Skeletal muscle satellite cell (primary cell): ENCODE data around the gene HOXA5.

Experiments used
- H3K27me3 ChIP-seq: 2 replicates; pipeline ENCODE4 v1.7.0; 2013; ENCODE audit warnings: low read length; ENCODE audit not compliant: control insufficient read depth, insufficient read depth
- H3K36me3 ChIP-seq: 2 replicates; pipeline ENCODE4 v1.7.0; 2013; ENCODE audit warnings: mild to moderate bottlenecking, control low read depth, low read length; ENCODE audit not compliant: insufficient read depth
- H3K4me1 ChIP-seq: 2 replicates; pipeline ENCODE4 v1.7.0; 2013; ENCODE audit warnings: low read length; ENCODE audit not compliant: control insufficient read depth, insufficient read depth
- H3K4me2 ChIP-seq: 2 replicates; pipeline ENCODE4 v1.7.0; 2013; ENCODE audit warnings: mild to moderate bottlenecking, low read length
- H3K4me3 ChIP-seq: 2 replicates; pipeline ENCODE4 v1.7.0; 2013; ENCODE audit warnings: low read length
- H3K9ac ChIP-seq: 2 replicates; pipeline ENCODE4 v1.7.0; 2013; ENCODE audit warnings: mild to moderate bottlenecking, low read depth, low read length, moderate library complexity
- H3K9me3 ChIP-seq: replicated peaks from 2 replicates; pipeline ENCODE4 v1.7.0; 2013; ENCODE audit warnings: mild to moderate bottlenecking, control low read depth, low read length

Gene HOXA5

DNA sequence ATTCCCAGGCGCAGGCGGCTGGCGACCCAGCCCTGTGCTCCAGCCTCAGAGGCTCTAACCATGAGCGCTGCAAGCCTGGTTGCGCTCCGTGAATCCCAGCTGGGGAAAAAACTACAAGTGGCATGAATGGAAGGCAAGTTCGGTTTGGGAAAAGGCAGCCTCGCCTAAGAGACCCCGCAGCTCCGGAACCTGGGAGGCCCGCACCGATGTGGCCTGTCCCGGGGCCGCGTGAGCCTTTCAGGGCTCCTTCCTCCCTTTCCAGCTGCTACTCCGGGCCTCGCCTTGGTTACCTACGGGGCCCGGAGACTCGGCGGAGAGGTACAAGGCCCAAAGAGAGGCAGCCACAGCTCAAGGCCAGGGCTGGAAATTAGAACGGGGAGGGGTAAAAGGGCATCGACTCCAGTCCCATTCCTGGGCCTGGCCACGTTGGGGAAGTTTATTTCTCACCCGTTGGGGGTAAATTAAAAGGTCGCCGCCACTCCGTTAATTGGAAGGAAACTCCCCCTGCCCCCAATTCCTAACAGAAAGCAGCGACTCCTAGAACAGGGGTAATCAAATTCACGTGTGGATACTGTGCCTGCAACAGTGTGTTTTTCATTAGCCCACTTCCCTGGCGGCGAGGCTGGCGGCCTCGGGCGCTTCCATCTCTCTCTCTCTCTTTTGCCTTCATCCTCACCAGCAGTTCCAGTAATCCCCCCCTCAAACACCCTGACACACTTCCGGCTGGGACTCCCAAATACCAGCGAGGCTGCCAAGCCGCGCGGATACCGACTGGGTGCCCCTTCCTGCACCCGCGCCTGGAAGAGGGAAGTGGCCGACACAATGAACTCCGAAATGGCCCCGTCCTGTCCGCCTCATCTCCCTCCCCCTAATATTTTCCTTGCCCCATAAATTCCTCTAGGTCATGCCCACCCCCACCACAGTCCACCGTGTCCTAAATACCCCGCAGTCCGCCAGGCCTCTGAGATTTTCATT lies 23.3 kb upstream of the HOXA5 start:
- no peaks in the 10 kb centered on the region for H3K27me3 ChIP-seq
- peak overlapping the region; percentile 88 for H3K4me3 ChIP-seq
- H3K9ac ChIP-seq, result peak overlapping the region; percentile 97

DNA sequence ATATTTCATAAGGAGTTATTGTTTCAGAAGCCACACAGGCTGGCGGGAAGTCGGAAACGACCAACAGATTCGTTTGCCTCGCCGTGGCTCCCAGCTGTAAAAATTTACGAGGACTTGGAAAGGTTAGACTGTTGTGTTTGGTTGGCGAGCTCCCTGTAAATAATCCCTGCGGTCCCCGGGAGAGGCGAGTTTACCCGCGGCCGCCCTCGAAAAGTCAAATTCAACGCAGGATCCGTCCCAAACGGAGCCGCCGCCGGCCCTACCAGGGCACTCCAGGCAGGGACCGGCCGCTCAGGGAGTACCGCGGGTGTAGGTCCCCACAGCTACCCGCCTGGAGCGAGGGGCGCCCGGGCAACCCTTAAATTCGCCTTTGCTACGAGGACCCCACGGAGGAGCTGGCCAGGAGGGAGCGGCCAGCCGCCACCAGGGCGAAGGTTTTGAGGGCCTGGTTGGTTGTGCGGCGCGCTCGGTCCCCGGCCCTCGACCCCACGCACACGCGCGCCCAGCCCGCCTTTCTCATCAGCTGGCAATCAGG lies 22.6 kb upstream of the HOXA5 start:
- H3K9ac ChIP-seq, result peak overlapping the region; percentile 97

More for the DNA sequence above, 23.3 kb upstream of the HOXA5 start:
- Histone ChIP-seq H3K36me3 (peaks cover 18% of the 10 kb centered on the region), H3K4me1 (peaks cover 33% of the 10 kb centered on the region), H3K9me3 (no peaks in the 10 kb centered on the region), H3K4me2 (peak overlapping the region; percentile 98)

DNA sequence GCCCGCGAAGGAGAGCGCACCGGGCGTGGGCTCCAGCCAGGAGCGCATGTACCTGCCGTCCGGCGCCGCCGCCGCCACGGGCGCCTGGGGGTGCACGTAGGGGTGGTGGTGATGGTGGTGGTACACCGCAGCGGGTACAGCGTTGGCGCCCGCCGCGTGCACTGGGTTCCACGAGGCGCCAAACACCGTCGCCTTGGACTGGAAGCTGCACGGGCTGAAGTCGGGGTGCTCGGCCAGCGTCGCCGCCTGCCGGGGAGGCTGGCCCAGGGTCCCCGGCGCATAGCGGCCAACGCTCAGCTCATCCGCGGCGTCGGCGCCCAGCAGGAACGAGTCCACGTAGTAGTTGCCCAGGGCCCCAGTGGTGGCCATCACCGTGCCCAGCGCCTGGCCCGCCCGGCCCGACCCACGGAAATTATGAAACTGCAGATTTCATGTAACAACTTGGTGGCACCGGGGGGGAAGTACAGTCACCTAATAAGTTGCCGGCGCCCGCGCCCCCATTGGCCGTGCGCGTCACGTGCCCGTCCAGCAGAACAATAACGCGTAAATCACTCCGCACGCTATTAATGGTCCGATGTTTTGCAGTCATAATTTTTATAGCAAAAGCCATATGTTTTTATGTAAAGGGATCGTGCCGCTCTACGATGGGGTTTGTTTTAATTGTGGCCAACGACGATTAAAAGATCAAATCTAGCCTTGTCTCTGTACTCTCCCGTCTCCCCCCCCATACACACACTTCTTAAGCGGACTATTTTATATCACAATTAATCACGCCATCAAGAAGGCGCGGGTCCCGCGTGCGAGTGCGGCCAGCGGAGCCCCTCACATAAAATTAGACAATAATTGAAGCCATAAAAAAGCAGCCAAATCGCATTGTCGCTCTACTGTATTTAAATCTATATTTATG lies 21.9 kb upstream of the HOXA5 start, which contains the start of gene HOXA9:
HOXA9 (minus strand) TSS at position 449 of the 907 bp plus-strand sequence; CDS start at position 369, 80 bp downstream.
- Histone ChIP-seq H3K27me3 (no peaks in the 10 kb centered on the region), H3K9ac (peak within 1 kb of the TSS; percentile 97), H3K9me3 (no peaks in the 10 kb centered on the region), H3K4me2 (peak within 1 kb of the TSS; percentile 98), H3K4me3 (peak within 1 kb of the TSS; percentile 88), H3K4me1 (peaks cover 41% of the 10 kb centered on the region), H3K36me3 (peaks cover 9% of the 10 kb centered on the region)

More for the DNA sequence above, 22.6 kb upstream of the HOXA5 start:
- Histone ChIP-seq H3K36me3 (peaks cover 11% of the 10 kb centered on the region), H3K4me2 (peak overlapping the region; percentile 98), H3K4me1 (peaks cover 35% of the 10 kb centered on the region), H3K27me3 (no peaks in the 10 kb centered on the region), H3K9me3 (no peaks in the 10 kb centered on the region), H3K4me3 (peak overlapping the region; percentile 88)

DNA sequence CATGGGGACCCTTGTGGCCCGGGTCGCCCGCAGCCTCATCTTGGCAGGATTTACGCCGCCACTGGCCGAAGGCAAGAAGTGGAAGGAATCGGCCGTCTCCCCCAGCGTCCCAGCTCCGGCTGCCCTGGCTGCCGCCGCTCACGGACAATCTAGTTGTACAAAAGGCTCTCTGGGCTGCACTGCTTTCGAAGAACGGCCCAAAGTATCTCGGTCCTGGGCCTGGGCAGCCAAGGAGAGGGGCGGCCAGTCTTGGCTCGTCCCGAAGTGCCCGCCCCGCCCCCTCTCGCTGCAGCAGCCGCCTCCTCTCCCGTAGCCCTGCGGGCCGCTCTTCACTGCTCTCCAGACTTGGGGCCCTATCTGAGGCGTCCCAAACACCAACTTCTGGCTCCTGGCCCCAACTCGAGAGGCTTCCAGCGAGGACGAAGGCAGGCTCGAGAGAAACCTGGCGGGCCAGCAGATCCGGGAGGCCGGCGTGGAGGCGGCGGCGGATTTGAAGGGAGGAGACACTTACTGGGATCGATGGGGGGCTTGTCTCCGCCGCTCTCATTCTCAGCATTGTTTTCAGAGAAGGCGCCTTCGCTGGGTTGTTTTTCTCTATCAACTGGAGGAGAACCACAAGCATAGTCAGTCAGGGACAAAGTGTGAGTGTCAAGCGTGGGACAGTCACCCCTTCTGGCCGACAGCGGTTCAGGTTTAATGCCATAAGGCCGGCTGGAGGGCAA lies 21.0 kb upstream of the HOXA5 start:
- peak overlapping the region; percentile 97 for H3K9ac ChIP-seq

DNA sequence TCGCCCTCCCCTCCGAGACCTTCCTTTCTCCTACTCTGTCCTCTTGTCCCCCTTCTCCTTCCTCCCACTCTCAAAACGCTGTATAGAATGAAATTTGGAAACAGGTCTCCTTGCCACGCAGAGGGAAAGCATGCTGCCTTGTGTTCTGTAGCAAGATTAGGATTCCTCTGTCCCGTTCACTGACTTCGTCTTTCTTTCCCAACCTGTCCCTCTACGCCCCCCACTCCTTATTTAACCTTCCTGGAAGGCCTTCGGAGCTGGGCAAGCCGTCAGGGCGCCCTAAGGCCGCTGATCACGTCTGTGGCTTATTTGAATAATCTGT lies 20.5 kb upstream of the HOXA5 start:
- peaks cover 9% of the 10 kb centered on the region for H3K36me3 ChIP-seq
- H3K9ac ChIP-seq, result peak overlapping the region; percentile 97
- H3K4me1 ChIP-seq, result peaks cover 46% of the 10 kb centered on the region
- no peaks in the 10 kb centered on the region for H3K9me3 ChIP-seq
- peak overlapping the region; percentile 98 for H3K4me2 ChIP-seq
- no peaks in the 10 kb centered on the region for H3K27me3 ChIP-seq
- peak overlapping the region; percentile 88 for H3K4me3 ChIP-seq

More for the DNA sequence above, 21.0 kb upstream of the HOXA5 start:
- H3K27me3 ChIP-seq, result no peaks in the 10 kb centered on the region
- peaks cover 9% of the 10 kb centered on the region for H3K36me3 ChIP-seq
- H3K4me3 ChIP-seq, result peak overlapping the region; percentile 88
- H3K4me1 ChIP-seq, result peaks cover 46% of the 10 kb centered on the region
- H3K4me2 ChIP-seq, result peak overlapping the region; percentile 98
- no peaks in the 10 kb centered on the region for H3K9me3 ChIP-seq

DNA sequence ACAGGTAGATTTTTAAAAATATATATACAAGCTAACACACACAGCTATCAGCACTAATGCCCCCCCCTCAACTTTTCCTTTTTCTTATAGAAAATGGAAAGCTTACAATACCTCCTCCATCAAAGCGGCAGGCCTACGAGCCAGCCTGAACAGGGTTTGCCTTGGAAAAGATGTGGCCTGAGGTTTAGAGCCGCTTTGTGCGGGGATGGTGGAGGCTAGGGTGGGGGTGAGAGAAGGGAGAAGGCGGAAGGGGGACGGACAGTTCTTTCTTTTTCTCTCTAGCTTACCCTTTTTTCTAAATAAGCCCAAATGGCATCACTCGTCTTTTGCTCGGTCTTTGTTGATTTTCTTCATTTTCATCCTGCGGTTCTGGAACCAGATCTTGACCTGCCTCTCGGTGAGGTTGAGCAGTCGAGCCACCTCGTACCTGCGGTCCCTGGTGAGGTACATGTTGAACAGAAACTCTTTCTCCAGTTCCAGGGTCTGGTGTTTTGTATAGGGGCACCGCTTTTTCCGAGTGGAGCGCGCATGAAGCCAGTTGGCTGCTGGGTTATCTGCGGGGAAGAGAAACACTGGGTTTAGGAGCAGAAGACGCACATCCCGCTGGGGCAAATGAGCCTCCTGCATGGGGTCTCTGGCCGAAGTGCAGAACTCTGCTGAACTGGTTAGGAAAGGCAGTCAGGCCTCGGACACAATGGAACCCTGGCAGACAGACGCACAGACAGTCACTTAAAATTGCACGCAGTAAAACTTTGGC lies 20.0 kb upstream of the HOXA5 start:
- H3K27me3 ChIP-seq, result no peaks in the 10 kb centered on the region
- H3K4me3 ChIP-seq, result peak overlapping the region; percentile 88
- peak overlapping the region; percentile 98 for H3K4me2 ChIP-seq
- H3K9me3 ChIP-seq, result no peaks in the 10 kb centered on the region
- peak overlapping the region; percentile 97 for H3K9ac ChIP-seq
- peaks cover 41% of the 10 kb centered on the region for H3K4me1 ChIP-seq
- peaks cover 9% of the 10 kb centered on the region for H3K36me3 ChIP-seq

DNA sequence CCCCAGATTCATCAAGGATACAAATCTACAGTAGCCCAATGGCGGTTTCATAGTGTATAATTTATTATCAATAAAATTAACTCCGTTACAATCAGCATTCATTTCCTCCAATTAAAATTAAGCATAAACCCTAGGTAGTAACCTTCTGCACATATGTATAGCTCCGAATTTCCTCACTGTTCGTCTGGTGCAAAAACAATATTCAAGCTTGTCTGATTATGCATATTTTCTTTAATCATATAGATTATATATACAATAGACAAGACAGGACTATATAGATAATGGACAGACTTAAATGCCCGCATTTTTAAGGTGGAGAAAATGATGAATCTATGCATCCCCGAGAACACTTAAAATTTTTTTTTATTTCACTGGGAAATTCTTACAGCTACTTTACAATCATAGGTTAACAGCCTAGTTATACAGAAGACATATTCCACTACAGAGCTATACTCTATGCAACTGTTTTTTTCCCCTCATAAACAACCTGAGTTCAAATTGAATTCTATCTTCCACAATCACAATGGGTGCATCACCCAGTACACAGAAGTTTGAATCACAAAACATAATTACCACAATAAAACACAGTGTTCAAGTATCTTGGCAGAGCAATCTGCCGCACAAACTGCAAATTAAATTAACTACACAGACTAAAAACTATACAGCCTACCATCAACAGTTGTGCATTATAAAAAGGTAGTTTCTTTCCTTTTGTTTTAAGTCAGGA lies 19.2 kb upstream of the HOXA5 start:
- Histone ChIP-seq H3K36me3 (peaks cover 9% of the 10 kb centered on the region), H3K27me3 (no peaks in the 10 kb centered on the region), H3K4me3 (peak overlapping the region; percentile 88), H3K9me3 (no peaks in the 10 kb centered on the region), H3K4me1 (peaks cover 34% of the 10 kb centered on the region), H3K4me2 (peak overlapping the region; percentile 98), H3K9ac (peak overlapping the region; percentile 97)

DNA sequence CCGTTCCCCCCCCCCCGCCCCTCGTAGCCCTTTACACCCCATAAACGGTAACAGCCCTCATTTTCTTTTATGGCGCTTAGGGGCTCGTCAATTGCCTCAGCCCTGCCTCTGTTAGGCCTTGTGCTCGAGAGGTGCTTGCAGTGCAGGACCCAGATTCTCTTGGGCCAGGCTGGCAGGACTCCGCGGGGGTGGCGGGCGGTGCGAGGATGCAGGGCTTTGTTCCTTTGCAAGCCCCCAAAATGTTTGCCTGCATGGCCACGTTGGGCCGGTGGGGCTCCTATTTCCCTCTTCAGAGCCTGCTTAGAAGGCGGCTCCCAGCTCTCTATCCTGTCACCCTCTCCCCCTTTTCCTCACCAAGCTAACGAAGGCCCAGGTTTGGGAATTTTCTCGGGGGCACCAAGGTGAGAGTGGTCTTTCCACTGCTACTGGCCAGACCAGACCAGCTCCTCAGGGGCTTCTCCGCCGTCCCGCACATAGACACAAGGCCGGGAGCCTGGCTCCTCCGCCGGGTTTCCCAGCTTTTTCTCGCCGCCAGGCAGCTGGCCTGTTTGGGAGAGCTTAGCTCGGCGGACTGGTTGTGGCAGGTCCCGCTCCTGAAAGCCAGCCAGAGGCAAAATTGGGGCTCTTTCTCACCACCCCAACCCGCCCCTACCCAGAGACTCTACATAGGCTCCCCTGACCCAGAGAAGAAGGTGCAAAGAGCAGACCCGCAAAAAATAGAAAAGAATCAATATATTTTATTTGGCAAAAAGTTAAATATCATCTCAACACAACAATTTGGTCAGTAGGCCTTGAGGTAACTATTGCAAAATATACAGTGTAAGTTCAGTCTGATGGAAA lies 18.5 kb upstream of the HOXA5 start:
- H3K4me3 ChIP-seq, result peak overlapping the region; percentile 88
- peak overlapping the region; percentile 97 for H3K9ac ChIP-seq
- peaks cover 9% of the 10 kb centered on the region for H3K36me3 ChIP-seq
- H3K27me3 ChIP-seq, result no peaks in the 10 kb centered on the region
- H3K4me1 ChIP-seq, result peaks cover 27% of the 10 kb centered on the region
- H3K4me2 ChIP-seq, result peak overlapping the region; percentile 98
- H3K9me3 ChIP-seq, result no peaks in the 10 kb centered on the region

DNA sequence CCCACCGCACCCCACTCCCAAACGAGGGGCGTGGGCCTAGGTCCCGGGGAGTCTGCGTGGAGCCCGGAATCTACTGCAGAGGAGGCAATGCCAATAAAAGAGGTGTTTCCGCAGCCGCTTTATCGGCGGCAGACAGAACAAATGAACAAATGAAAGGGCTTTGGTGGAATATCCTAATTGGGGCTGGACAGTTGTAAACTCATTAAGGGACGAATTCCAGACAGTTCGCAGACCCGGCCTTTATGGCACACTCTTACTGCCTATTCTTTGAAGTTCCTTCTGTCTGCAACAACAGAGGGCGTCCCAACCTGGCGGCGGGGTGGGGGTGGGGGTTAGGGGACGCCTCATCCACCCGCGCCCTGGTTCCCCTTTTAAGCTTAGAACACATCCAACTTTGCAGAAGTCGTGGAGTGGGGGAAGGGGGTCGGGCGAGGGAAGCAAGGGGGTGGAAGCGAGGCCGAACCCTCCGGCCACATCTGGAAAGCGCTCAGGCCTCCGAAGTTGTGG lies 17.8 kb upstream of the HOXA5 start:
- Histone ChIP-seq H3K27me3 (no peaks in the 10 kb centered on the region), H3K9me3 (no peaks in the 10 kb centered on the region)

More for the DNA sequence above, 17.8 kb upstream of the HOXA5 start:
- H3K4me3 ChIP-seq, result peak overlapping the region; percentile 82
- peak overlapping the region; percentile 99 for H3K4me2 ChIP-seq
- H3K9ac ChIP-seq, result peak overlapping the region; percentile 67
- peaks cover 22% of the 10 kb centered on the region for H3K4me1 ChIP-seq
- peaks cover 9% of the 10 kb centered on the region for H3K36me3 ChIP-seq
